Activated T-cell treated with anti-CD3 and anti-CD28 coated beads for 24 hours (primary cell): ENCODE results near the gene STMND1.

Experiments used
- DNase-seq: peaks from one replicate; pipeline ENCODE4 v3.0.0-alpha.2; 2020; ENCODE audit warnings: low read depth

The STMND1 gene

DNA sequence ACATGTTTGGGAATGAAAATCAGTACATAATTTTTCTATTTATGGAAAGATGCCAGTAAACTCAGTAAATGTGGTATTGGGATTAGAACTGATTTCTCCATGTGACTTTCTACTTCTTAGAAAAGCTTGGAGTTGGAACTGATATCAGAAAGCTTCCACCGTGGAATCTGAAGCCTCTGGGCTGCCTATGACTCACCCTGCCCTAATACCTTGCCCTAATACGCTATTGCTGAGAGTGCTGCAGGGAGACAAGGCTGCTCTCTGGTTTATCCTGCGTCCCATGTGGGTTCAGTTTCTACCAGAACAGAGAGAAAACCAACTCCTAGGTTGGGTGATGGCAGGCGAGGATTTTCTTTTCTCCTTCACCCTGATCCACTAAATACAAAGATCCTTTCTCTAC, 3.3 kb upstream of the STMND1 start:
- no peak for DNase-seq

GRCh38 chr6:17099401-17100059, 2.3 kb upstream of the STMND1 start:
- no peak for DNase-seq

DNA sequence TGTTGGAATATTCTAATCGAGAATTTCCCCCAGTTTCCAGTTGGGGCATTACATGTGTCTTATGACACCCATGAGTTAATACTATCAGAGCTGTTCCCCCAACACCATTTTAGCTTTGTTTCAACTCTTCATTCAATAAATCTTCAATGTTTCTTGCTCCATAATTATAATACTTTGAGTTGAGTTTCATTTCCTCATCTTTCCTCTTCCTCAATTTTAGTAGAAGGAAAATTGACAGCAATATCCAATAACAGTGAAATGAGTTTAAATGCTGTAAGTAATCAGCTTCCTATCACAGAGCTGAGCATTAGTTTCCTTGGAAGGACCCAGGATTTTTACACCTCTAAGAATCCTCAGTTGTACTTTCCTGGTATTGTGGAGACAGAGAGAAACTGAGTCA, 1.0 kb upstream of the STMND1 start:
- DNase-seq = no peak

DNA sequence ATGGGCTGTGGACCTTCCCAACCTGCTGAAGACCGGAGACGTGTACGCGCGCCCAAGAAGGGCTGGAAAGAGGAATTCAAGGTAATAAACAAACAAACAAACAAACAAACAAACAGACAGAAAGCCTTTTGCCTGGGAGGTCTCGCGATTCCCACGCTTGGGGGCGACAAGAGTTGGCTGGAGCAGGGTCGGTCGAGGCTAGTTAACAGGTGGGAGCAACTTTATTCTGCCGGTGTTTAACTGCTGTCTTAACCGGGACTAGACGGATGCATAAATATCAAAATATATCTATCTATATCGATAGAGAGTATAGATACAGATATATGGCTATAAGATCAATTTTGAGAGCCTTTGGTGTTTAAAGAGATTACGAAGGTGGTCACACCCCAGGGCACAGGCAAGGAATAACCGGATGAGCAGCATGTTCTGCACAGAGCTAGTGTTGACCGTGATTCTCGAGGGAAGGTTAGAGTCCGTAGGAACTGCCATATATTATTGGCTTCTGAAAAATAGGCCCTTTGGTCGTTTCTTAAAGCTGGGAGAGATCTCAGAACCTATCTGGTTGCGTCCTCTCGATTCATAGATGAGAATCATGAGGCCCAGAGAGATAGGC, 514 bp downstream of the STMND1 start:
- no peak for DNase-seq

- DNase-seq = no peak
Observed at GRCh38 chr6:17103715-17104114, 1.9 kb downstream of the STMND1 start.

- DNase-seq = no peak
Observed at GRCh38 chr6:17107863-17108262, 6.0 kb downstream of the STMND1 start.

DNA sequence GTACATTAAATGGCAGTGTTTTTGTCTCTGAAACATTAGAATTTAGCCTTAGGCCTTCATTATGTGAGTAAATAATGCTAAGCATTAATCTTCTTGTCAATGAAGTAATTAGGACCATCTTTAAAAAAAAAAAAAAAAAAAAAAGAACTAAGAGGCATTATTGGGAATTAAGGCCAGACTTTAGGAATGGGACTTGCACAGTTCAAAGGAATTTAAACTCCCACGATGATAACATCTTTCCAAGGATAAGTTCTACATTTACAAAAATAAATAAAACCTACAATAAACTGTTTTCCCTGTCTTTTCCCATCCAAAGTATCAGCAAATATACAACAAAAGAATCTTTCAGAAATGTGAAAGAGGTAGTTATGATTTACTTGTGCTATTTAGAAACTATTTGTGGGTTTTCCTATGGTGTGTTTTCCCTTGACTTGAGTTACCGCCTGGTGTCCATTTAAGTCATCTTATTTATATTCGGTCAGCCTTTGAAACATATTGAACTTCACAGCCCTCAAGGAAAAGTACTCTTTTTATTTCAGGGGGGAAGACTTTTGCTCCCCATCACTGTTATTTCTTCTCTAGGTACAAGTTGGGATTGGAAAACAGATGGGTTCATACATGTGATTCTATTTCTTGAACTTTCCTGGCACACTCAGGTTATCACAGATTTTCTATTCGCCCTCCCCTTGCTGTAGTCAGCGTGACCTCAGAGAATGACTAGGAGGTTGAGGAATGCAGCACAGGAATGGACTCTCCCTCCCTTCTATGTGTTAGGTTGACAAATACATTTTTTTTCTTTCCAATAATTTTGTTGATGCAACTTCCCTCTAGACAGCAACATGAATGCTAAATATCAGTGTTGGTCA, 13.6 kb downstream of the STMND1 start:
- no peak for DNase-seq

- no peak for DNase-seq
Observed at GRCh38 chr6:17116117-17116440, 14.2 kb downstream of the STMND1 start.

GRCh38 chr6:17120019-17120418, 18.2 kb downstream of the STMND1 start:
- DNase-seq = no peak

GRCh38 chr6:17125407-17125806, 23.6 kb downstream of the STMND1 start:
- DNase-seq = no peak

- DNase-seq = no peak
Observed at GRCh38 chr6:17130786-17131185, 28.9 kb downstream of the STMND1 start.

DNA sequence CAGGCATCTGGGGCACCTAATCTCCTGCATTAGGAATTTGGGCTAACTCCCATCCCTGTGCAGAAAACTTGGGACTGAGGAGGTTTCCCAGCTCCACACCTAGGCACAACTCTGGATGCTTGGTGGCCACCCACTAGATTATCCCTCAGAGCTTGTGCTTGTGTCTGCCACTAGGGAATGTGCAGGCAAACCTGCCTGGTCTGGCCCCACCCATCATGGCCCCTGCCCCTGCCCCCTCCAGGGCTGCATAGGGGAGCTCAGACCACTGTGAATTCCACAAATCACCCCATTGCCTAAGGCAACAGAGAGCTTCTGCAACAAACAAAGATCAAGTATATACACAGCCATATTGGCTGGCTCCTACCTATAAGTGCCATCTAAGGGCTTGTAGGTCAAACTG, 31.1 kb downstream of the STMND1 start:
- DNase-seq = no peak

GRCh38 chr6:17138033-17138432, 36.2 kb downstream of the STMND1 start:
- DNase-seq = no peak

- DNase-seq = no peak
Observed at GRCh38 chr6:17144016-17144415, 42.2 kb downstream of the STMND1 start.

DNA sequence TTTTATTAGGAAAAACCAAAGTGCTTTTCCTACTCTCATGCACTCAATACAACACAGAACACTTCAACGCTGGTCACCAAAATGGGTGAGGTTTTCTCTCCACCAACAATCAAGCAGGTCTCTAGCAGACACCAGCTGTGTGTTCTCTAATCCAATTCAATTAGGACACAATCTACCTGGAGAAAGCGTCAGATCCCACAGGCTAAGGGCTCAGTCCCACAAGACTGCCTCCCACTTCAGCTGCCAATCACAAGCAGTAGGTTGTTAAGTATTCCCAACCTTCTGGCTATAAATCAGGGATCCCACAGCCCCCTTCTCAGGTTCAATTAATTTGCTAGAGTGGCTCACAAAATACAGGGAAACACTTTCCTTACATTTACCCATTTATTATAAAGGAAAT, 47.7 kb downstream of the STMND1 start:
- DNase-seq = no peak

GRCh38 chr6:17150096-17150495, 48.2 kb downstream of the STMND1 start:
- DNase-seq = no peak

DNA sequence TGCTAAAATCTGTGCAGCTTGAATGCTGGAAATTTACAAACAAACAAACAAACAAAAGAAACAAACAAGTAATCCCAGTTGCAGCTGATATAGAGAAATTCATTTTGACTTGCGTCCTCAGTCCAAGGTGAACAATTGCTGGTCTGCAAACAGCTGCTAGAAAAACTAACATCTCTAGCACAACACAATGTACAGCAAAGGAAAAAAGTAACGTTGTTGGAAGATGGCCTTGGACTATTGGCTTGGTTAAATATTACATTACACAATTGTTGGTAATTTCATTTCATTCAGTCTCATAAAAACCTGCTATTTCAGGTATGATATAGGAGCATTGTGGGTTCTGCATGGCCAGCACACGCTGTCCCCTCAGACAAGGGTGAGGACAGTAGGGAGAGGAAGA, 50.0 kb downstream of the STMND1 start:
- DNase-seq = no peak

GRCh38 chr6:17152703-17153102, 50.9 kb downstream of the STMND1 start:
- no peak for DNase-seq

GRCh38 chr6:17156112-17156921, 54.5 kb downstream of the STMND1 start:
- peak; percentile 35 for DNase-seq

- DNase-seq = no peak
Observed at GRCh38 chr6:17156966-17157365, 55.1 kb downstream of the STMND1 start.

DNA sequence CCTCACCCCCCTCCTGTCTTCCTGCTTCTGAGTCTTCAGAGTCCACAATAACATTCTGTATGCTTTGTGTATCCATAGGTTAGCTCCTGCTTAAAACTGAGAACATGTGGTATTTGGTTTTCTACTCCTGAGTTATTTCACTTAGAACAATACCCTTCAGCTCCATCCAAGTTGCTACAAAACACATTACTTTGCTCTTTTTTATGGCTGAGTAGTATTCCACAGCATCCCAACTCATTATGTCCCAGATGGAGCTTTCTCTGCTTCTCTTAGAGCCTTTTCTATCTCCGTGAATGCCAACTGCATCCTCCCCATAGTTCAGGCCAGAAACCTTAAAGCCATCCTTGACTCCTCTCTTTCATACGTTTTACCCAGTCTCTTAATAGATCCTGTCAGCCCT, 55.8 kb downstream of the STMND1 start:
- DNase-seq = no peak

DNA sequence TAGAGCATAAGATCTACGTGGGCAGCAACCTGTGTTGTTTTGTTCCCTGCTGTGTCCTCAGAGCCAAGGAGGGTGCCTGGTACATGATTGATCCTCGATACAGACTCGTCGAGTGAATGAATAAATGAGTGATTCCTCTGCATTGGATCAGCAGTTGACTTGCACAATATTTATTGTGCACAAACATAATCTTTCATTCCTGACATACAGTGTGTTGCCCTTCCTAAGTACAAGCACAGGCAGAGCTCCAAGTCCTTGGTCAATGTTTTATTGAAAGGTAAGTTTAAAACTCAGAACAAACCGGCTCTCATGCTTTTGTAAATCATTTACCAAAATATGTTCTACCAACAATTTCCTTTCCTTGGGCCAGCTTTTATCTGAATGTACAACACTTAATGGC, 57.4 kb downstream of the STMND1 start:
- no peak for DNase-seq

GRCh38 chr6:17161076-17161475, 59.2 kb downstream of the STMND1 start:
- no peak for DNase-seq
